HG03039 (cell line): ENCODE results near the gene GTF2F1.
"Not testable (repeated sequence)": the region's sequence is repeated elsewhere in the genome, so short reads cannot be mapped to it uniquely, and the experiment has no call there.

ENCODE experiments used
- ATAC-seq: cut with Tn5 transposase; IDR thresholded peaks from one replicate; pipeline ENCODE4 v1.9.1; 2021; ENCODE audit warnings: mild to moderate bottlenecking, moderate library complexity; ENCODE audit not compliant: unreplicated experiment

The GTF2F1 gene

DNA sequence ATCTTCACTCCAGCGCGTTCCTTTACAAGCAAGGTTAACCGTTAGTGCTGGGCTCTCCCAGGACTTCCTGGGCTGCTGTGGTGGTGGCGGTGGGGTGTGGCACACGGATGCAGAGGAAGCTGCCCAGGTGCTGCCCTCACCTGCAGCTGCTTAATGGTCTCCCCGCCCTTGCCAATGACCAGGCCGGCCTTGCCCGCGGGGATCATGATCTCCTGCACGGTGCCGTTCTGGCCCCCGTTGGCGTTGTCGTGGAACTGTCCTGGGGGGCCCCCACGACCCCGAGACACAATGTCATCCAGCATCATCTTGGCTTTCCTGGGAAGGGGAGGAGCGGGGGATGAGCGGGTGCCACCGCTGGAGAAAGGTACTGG, 25.6 kb upstream of the GTF2F1 start:
- ATAC-seq, result no peak

DNA sequence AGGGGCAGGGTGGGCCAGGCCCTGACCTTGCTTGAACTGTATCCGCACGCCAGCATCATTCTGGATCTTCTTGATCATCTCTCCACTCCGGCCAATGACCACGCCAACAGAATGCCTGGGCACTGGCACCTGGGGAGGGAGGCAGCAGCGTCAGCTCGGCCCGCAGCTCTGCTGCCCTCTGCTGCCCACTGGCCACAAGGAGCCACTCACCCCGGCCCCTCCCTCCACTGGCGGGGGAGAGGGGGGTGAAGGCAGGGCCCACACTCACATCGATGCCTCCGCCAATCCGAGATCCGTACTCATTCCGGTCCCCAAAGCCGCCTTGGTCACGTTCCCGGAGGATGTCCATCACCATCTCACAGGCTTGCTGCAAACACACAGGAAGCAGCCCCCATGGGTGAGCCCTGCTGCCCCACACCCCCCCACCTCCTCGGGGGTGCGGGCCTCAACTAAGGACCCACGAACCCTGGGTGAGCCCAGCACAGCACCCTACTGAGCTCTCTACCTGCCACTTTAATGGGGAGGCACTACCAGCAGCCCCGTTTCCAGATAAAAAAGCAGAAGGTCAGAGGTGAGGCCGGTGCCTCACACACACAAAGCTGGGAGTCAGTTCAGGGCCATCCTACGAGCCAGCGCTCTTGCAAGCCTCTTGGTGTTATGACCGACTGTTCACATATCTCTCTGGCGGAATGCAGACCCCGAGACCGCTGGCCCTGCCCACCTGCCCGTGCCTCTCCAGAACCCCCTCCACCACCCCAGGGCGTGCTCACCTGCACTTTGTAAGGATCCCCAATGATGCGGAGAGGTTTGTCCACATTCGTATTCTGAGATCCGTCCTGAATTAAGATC, 25.0 kb upstream of the GTF2F1 start:
- ATAC-seq, result no peak

DNA sequence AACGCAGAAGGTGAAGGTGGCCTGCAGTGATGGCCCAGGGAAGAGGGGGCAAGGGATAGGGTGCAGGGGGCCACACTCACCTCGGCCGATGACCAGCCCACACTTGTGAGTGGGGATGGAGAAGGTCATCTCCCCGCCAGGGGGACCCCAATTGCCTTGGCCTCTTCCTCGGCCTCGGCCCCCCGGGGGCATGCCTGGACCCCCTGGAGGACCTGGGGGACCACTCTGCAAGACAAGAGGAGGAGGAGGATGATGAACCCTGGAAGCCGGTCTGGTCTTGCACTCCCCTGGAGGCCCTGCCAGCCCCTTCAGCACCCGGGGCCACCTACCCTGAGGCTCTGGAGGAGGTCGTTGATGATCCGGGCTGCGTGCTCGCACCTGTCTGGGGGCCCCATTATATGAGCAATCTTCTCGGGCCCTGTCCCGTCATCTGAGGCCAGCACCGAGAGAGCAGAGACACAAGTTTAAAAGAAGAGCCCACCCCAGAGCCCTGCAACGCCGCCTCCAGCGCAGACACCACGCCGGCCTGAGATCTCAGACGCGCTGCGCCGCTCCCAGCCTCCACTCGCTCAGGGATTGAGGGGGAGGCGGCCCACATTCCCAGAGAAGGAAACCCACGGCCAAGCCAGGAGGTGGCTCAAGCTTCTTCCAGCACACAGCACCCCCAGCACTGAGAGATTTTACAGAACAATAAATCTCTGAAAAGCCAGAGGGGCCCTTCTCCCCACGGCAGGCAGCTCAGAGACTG, 23.9 kb upstream of the GTF2F1 start:
- no peak for ATAC-seq

DNA sequence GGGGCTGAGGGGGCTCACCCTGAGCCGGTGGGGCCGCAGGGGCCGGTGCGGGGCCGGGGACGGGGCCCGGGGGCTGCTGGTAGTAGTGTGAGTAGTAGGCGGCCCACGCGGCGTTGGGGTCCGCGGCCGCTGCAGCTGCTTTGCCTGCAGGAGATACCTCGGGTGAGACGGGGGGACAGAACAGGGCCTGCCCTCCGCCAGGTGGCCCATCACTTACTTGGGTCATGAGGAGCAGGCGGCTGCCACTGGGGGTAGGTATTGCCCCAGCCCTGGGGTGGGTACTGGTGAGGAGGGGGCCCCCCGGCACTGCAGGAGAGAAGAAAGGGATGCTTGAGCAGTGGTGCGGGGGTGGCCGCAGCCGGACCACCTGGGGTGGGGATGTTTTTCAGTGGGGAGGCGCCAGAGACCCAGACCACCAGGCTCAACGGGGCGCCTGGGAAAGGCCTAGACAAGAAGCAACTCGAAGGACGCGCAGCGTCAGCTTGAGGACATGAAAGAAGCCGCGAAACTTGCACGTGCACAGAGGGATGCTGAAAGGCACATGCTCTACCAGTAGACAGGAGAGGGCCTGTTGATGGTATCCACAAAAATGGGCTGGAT, 22.7 kb upstream of the GTF2F1 start:
- no peak for ATAC-seq

DNA sequence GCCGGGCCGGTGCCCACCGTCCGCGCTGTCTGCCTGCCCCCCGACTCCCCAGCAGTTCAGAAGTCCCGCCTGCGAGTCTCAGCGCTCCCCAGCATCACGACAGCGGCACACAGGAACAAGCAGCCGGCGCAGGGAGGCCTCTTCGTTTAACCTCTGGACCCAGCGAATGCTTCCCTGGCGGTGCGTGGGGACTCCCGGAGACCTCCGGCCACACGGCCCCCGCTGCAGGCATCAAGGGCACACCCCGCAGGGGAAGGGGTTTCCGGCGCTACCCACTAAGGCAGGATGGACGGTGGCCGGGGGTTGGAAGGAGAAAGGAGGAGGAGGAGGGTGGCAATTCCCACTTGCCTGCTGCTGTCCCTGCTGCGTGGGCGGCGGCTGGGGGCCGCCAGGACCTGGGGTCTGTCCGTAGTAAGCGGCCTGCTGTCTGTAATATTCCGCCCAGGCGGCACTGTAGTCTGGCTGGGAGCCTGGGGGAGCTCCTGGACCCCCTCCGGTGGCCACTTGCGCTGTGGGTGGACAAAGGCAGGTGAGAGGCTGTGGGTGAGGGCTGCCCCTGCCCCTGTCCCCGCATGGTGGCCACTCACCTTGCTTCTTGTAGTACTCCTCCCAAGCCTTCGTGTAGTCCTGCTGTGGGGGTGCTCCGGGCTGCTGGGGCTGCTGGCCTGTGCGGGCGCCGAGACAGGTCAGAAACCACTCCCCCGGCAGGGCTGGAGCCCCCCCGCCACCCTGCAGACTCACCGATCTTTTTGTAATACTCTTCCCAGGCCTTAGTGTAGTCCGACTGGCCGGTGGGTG, 22.0 kb upstream of the GTF2F1 start:
- ATAC-seq, result no peak

DNA sequence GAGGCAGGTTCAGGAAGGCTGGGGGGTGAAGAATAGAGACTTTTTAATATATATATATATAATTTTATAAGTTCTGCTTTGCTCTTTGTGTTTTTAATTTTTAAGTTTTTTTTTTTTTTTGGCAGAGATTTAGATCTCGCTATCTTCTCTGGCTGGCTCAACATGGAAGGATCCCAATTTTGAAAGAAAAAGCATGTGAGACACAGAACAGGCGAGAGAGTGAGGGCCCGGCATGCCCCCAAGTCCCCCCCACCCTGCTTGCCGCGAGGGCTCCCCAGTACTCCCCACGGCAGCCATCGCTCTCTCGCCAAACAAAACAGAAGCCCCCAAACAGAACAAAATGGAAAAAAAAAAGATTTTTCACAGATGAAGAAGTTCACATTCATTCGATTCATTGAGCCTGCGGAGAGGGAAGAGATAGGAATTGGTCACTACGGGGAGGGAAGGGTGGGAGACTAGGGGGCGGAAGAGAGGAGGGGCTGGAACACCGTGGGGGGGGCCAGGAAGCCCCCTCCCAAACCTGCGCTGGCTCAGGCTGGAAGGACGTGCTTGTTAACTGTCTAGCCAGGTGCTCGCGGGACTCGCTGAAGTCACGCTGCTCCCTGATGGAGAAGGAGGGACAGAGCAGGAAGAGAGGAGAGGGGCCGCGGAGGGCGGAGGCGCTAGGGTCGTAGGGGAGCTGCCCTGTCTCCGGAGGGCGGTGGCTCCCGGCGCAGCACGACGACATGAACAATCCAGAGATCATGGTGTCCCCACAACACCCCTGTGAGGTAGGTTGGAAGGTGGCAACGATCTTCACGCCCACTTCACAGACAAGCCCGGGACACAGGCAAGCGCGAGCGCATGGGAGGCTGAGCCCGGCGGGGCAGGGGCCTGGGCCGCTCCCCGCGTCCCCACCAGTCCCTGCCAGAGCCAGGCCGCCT, 21.0 kb upstream of the GTF2F1 start:
- ATAC-seq, result no peak

DNA sequence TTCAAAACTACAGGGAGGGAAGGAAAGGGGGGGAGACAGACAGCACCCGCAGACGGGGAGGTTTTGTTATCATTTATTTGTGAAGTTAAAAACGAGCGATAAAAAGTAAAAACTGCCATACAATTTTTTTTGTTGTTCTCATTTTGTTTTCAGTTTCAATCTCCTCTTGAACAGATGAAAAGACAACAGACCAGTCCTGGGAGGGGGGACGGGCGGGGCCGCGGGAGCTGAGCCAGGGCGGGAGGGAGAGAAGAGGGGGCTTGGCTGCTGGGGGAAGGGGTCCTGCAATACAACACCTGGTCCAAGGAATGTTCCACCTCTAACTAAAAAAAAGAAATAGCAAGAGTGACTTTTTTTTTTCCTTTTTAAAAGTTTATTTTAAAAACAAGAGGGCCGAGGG, 20.3 kb upstream of the GTF2F1 start:
- no peak for ATAC-seq

DNA sequence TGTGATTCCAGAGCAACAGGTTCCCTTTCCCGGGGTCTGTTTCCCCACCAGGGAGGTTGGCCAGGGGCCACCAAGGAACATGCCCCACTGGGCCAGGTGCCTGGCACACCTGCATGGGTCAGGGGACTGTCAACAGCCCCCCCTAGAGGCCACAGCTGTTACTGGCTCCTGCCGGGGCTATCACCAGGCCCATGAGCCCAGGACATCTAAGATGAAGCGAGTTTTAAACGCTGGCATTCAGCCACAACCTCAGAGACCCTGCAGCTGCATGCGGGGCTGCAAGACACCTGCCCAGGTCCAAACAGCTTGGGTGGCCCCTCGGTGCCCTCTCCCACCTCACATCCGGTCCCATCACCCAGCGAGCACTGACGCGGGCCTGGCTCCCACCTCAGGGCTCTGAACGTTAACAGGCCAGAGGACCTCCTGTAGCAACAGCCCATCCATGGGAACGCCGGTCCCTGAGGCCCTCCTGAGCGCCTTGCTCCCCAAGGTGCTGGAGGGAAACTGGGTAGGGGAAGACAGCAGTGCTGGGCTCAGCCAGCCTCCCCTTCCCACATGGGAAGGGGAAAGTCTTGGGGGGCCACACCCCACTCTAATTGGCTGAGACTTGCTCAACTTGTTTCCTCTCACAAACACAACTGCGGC, 19.6 kb upstream of the GTF2F1 start:
- ATAC-seq, result no peak

DNA sequence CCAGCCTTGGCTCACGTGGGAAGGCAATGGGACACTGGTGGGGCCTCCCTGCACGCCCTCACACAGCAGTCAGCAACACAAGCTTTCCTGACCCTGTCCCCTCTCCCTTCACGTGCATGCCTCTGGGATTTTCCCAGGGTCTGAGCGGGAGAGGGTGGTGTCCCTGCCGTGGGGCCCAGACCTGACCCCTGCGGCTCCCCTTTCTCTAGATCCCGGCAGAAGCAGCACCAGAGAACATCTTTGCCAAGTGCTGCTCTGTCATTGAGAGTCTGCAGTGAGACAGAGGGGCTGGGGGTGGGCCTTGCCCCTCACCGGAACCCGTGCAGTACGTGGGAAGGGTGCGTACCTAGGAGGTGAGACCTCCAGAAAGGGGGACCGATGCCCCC, 19.1 kb upstream of the GTF2F1 start:
- no peak for ATAC-seq

DNA sequence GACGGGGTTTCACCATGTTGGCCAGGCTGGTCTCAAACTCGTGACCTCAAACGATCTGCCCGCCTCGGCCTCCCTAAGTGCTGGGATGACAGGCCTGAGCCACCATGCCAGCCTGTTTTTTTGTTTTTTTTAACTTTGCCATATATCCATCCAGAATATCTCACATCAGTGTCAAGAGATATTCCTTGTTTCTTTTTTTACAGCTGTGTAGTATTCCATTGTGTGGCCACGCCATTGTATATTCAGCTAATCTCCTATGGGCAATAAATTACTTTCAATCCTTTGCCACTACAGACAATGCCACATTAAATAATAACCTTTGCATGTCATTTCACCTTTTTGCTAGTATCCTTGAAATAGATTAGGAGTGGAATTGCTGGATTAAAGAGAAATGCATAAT, 16.4 kb upstream of the GTF2F1 start:
- no peak for ATAC-seq

DNA sequence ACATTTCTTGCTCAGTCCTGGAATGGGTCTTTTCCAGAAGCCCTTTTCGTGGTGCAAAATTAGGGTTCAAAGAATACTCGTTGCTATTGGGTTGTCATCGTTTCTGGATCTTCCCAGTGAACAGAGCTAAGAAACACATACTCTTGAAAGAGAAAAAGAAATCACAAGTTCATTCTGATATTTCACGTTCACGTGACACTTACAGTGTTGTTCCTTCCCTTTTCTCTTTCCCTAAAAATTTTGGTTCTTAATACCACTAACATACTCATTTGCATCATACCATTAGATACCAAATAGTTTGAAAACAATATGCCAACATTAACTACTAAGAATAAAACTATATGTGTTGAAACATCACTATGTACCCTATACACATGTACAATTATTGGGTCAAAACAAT, 13.4 kb upstream of the GTF2F1 start:
- ATAC-seq, result no peak

DNA sequence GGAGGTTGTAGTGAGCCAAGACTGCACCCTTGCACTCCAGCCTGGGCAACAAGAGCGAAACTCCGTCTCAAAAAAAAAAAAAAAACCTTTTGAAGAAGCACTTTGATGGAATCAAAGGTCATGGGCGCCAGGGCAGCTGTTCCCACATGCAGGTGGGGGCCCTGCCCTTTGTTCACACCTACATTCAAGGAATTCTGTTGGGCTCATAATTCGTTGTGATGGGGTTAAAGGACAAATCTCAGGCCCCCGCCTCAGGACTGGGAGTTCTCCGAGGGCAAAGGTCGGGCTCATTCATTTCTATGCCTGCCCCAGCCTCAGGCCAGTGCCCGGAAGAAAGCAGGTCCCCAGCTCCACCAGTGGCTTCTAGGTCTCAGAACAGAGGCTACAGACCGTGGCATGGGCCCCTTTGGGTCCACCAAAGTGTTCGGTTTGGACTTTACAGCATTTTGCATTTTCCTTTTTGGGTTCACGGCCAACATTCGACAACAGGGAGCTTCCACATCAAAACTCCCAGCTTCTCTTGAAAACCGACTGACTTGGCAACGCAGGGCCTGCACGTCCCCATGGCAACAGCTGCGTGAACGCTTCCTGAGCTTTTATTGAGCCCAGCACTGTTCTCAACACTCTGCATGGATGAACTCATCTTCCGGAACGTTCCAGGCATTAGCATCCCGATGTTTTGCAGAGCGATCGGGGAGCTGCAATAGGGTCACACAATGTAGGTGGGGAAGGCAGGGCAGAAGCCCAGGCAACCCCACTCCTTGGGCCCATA, 10.1 kb upstream of the GTF2F1 start:
- ATAC-seq, result no peak

DNA sequence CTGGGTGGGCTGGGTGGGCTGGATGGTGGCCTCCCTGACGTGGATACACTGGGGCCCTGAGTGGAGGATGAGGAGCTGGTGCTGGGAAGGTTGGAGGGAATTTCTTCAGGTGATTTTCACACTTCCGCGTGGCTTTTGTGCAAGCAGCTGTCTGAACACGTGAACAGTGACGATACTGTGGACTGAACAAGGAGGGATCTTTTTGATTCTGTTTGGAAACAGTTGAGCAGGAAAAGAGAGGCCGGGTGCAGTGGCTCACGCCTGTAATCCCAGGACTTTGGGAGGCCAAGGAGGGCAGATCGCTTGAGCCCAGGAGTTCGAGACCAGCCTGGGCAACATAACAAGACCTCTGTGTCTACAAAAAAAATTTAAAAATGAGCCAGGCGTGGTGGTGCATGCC, 9.1 kb upstream of the GTF2F1 start:
- ATAC-seq, result no peak

DNA sequence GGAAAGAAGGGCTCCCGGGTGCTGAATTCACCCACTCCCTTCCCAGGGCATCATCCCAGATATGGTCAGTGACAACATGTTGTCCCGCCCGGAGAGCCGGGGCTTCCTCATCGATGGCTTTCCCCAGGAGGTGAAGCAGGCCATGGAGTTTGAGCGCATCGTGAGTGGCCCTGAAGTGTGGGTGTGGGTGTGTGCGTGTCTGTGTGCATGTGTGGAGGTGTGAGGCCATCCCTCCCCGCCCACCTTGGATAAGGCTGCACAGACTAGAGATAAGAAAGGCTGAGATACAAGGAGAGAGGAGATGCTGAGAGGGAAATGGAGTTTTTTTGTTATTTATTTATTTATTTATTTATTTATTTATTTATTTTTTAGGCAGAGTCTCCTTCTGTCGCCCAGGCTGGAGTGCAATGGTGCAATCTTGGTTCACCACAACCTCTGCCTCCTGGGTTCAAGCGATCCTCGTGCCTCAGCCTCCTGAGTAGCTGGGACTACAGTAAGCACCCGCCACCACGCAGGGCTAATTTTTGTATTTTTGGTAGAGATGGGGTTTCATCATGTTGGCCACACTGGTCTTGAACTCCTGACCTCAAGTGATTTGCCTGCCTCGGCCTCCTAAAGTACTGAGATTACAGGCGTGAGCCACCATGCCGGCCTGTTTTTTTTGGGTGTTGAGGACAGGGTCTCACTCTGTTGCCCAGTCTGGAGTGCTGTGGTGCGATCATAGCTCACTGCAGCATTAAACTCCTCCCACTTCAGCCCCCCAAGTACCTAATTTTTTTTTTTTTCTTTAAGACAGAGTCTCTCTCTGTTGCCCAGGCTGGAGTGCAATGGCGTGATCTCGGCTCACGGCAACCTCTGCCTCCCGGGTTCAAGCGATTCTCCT, 7.3 kb upstream of the GTF2F1 start:
- ATAC-seq, result not testable (repeated sequence)

DNA sequence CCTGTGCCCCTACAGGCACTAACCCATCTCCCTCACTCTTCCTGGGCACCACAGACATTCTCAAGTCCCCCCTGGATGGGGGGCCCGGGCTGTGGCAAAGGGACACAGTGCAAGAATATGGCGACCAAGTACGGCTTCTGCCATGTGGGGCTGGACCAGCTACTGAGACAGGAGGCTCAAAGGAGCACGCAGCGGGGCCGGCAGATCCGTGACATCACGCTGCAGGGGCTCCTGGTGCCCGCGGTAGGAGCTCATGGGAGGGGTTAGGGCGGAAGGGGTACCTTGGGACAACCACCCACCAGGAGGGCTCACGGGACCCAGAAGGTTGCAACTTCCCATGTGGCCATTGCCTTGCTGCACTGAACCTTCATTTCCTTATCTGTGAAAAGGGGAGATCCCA, 3.3 kb upstream of the GTF2F1 start:
- no peak for ATAC-seq

DNA sequence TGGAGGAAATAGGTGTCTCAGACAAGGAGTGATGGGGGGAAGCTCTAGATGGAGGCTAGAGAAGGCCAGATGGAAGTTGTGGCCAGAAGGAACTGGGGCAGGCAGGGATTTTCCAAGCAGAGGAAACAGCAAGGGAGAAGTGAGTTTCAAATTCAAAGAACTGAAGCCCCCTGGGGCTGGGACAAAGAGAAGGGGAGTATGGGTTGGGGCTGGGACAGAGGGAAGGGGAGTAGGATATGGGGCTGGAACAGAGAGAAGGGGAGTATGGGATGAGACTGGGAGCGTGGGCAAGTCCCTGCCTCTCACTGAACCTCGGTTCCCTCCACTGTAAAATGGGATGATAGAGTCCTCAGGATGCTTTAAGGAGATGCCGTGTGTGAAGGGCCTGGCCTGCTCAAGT, 1.9 kb upstream of the GTF2F1 start:
- no peak for ATAC-seq

DNA sequence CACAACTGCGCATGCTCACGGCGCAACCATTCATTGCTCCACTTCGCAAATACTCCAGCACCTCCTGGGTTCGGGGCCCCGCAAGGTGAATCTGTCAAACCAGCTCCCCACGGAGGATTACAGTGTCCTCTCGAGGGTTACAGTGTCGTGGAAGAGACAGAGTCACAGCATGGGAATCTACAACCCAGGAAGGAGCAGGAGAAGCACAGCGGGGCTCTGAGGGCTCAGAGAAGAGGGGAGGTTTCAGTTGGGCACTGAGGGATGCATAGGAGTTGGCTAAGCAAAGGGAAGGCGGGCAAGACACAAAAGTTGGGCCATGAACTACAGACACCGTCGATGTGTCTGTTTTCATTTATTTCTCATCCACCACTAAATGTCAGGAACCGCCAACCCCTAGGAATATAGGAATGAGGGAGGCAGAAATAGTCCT, 1.0 kb upstream of the GTF2F1 start:
- ATAC-seq, result no peak
